ENCODE measurements around the gene PALLD. TPM values are rescaled to one million over a fixed set of nuclear protein-coding genes. Genes with fewer than 3 reads are reported as not detected.

PALLD gene
- total RNA-seq, 2 donors from 2014 or later = 705 to 752 TPM

DNA sequence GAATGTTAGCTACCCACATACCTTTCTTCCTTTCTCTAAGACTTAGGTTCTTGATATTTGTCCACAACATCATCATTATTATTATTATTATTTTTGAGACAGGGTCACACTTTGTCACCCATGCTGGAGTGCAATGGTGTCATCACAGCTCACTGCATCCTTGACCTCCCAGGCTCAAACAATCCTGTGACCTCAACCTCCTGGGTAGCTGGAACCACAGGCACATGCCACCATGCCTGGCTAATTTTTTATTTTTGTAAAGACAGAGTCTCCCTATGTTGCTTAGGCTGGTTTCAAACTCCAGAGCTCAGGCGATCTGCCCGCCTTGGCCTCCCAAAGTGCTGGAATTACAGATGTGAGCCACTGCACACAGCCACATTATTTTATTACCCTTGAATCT, 394.2 kb downstream of the PALLD start:
- DNase-seq (ENCODE audit: low spot score) (no peak), ATAC-seq (ENCODE audit: insufficient number of reproducible peaks, low FRiP score, low read depth) (no peak)
- Histone ChIP-seq H3K36me3 (peaks cover 38% of the 10 kb centered on the region), H3K9me3 (no peaks in the 10 kb centered on the region), H3K4me1 (ENCODE audit: control insufficient read depth in 1 of 2, low read depth in 2 of 2) (peaks cover 48 to 72% of the 10 kb centered on the region in 2 donors), H3K27ac (peak overlapping the region; percentile 1 to 59), H3K4me3 (no peak overlapping the region), H3K27me3 (replicated peaks; ENCODE audit: insufficient read depth) (no peaks in the 10 kb centered on the region)
- TF ChIP-seq, protein P1, sequence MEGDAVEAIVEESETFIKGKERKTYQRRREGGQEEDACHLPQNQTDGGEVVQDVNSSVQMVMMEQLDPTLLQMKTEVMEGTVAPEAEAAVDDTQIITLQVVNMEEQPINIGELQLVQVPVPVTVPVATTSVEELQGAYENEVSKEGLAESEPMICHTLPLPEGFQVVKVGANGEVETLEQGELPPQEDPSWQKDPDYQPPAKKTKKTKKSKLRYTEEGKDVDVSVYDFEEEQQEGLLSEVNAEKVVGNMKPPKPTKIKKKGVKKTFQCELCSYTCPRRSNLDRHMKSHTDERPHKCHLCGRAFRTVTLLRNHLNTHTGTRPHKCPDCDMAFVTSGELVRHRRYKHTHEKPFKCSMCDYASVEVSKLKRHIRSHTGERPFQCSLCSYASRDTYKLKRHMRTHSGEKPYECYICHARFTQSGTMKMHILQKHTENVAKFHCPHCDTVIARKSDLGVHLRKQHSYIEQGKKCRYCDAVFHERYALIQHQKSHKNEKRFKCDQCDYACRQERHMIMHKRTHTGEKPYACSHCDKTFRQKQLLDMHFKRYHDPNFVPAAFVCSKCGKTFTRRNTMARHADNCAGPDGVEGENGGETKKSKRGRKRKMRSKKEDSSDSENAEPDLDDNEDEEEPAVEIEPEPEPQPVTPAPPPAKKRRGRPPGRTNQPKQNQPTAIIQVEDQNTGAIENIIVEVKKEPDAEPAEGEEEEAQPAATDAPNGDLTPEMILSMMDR (IDR thresholded peaks at IDR 0.05) = no peak

DNA sequence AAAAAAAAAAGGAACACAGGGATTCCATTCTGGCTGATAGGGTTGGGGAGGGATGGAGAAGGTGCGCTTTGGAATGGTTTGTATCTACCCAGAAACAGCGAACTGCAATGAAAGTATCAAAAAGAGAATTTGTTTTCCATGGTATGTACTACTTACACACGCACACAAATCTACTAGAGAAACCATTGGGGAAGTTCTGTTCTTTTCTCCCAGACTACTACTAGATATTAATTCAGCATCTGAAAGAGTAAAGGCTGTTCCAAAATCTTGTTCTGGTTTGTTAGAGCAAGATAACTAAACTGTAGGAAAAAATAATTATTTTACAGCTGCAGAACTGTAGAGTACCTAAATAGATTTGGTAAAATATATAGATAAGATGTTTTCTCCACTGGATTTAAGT, 394.8 kb downstream of the PALLD start:
- Histone ChIP-seq H3K4me3 (no peak overlapping the region), H3K4me1 (ENCODE audit: control insufficient read depth in 1 of 2, low read depth in 2 of 2) (peaks cover 42 to 66% of the 10 kb centered on the region in 2 donors), H3K27ac (peak overlapping the region; percentile 1 to 59), H3K36me3 (peaks cover 42% of the 10 kb centered on the region), H3K27me3 (replicated peaks; ENCODE audit: insufficient read depth) (no peaks in the 10 kb centered on the region), H3K9me3 (no peaks in the 10 kb centered on the region)
- no peak for DNase-seq (ENCODE audit: low spot score)
- no peak for ATAC-seq (ENCODE audit: insufficient number of reproducible peaks, low FRiP score, low read depth)
- TF ChIP-seq, protein P1 (IDR thresholded peaks at IDR 0.05) = no peak

DNA sequence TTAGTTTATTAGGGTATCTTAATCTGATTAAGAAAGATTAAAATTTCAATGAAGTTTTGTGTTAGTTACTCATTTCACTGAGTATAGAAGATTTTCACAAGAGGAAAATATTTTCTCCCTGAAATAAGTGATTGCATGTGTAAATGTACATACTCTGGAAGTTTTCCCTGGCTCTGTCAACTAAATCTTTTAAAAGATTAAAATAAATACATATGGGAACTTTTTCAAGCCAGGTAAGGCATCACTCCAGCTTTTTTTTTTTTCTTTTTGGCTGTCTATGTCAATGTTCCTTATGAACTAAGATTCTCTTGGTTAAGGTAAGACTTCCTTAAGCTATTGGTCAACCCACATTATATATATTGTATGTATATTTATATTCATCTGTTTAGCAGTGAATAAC, 395.6 kb downstream of the PALLD start:
- DNase-seq (ENCODE audit: low spot score) (no peak), ATAC-seq (ENCODE audit: insufficient number of reproducible peaks, low FRiP score, low read depth) (no peak)
- TF ChIP-seq, protein P1 (IDR thresholded peaks at IDR 0.05) = no peak
- Histone ChIP-seq H3K4me1 (ENCODE audit: control insufficient read depth in 1 of 2, low read depth in 2 of 2) (peaks cover 35 to 60% of the 10 kb centered on the region in 2 donors), H3K27me3 (replicated peaks; ENCODE audit: insufficient read depth) (no peaks in the 10 kb centered on the region), H3K36me3 (peaks cover 49% of the 10 kb centered on the region), H3K4me3 (no peak overlapping the region), H3K9me3 (no peaks in the 10 kb centered on the region), H3K27ac (peak overlapping the region; percentile 31 to 59)

DNA sequence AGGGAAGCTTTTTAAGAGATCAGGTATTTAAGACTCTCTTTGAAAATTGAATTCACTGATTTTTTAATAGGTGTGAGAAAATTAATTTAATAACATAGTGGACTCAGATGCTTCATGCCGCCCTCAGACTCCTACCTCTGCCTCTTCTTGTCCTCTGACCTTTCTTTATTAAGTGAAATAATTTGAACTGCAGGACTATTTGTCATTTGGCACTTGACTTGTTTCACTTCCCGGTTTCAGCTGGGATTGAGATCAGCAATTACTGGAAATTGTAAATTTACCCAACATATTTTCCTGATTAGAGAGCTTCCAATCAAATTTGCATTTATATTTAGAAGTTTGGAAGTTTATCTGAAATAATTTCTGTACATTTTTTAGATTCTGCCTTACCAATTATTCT, 396.4 kb downstream of the PALLD start:
- Histone ChIP-seq H3K36me3 (peaks cover 54% of the 10 kb centered on the region), H3K4me3 (no peak overlapping the region), H3K9me3 (no peaks in the 10 kb centered on the region), H3K27ac (peak overlapping the region; percentile 31 to 59), H3K4me1 (ENCODE audit: control insufficient read depth in 1 of 2, low read depth in 2 of 2) (peaks cover 30 to 53% of the 10 kb centered on the region in 2 donors), H3K27me3 (replicated peaks; ENCODE audit: insufficient read depth) (no peaks in the 10 kb centered on the region)
- ATAC-seq (ENCODE audit: insufficient number of reproducible peaks, low FRiP score, low read depth) = no peak
- DNase-seq (ENCODE audit: low spot score) = no peak
- TF ChIP-seq, protein P1 (IDR thresholded peaks at IDR 0.05) = no peak

DNA sequence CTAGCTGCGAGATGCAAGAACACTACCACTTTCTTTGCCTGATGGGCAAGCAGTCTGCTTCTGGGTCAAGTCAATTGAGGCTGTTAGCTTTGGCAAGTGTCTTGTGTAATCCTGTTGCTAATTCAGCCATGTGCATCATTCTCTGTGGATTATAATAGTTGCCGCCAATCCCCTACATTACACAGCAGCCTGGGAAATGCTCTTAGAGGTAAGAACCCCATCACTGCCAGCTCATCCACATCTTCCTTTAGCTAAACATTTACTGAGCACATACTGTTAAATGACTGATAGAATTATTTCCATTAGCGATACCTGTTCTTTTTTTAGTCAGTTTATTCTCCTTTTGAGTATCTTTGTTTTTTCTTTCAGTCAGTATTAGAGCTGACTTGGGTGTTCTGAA, 397.0 kb downstream of the PALLD start:
- TF ChIP-seq, protein P1 (IDR thresholded peaks at IDR 0.05) = no peak
- Histone ChIP-seq H3K4me1 (ENCODE audit: control insufficient read depth in 1 of 2, low read depth in 2 of 2) (peaks cover 30 to 47% of the 10 kb centered on the region in 2 donors), H3K4me3 (no peak overlapping the region), H3K36me3 (peaks cover 60% of the 10 kb centered on the region), H3K9me3 (no peaks in the 10 kb centered on the region), H3K27ac (peak overlapping the region; percentile 17 to 59), H3K27me3 (replicated peaks; ENCODE audit: insufficient read depth) (no peaks in the 10 kb centered on the region)
- no peak for DNase-seq (ENCODE audit: low spot score)
- peak; percentile 40 for ATAC-seq (ENCODE audit: insufficient number of reproducible peaks, low FRiP score, low read depth)
